Limb (tissue), 2 donors: Measurements from ENCODE around the gene SGMS1.
"Not testable (repeated sequence)": the region's sequence is repeated elsewhere in the genome, so short reads cannot be mapped to it uniquely, and the experiment has no call there.

ENCODE experiments used
- DNase-seq, 2 donors: peaks; one replicate each; pipeline ENCODE4 v3.0.0-alpha.2; 2016; ENCODE audit errors: extremely low spot score in 2 of 2

SGMS1 gene

GRCh38 chr10:50471583-50471975 lies 152.2 kb downstream of the SGMS1 start:
- no peak for DNase-seq

GRCh38 chr10:50470798-50471582 lies 152.8 kb downstream of the SGMS1 start:
- no peak for DNase-seq

GRCh38 chr10:50470345-50470744 lies 153.4 kb downstream of the SGMS1 start:
- no peak for DNase-seq

GRCh38 chr10:50469778-50470193 lies 154.0 kb downstream of the SGMS1 start:
- no peak for DNase-seq

- no peak for DNase-seq
These were observed 154.5 kb downstream of the SGMS1 start for GRCh38 chr10:50469288-50469687.

GRCh38 chr10:50467209-50467608 lies 156.5 kb downstream of the SGMS1 start:
- DNase-seq: no peak

- no peak for DNase-seq
These were observed 159.7 kb downstream of the SGMS1 start for GRCh38 chr10:50464004-50464409.

- DNase-seq: no peak
These were observed 161.9 kb downstream of the SGMS1 start for GRCh38 chr10:50461834-50462233.

- DNase-seq: no peak
These were observed 162.6 kb downstream of the SGMS1 start for GRCh38 chr10:50461123-50461522.

GRCh38 chr10:50456719-50457118 lies 167.0 kb downstream of the SGMS1 start:
- DNase-seq: no peak

GRCh38 chr10:50453940-50454339 lies 169.8 kb downstream of the SGMS1 start:
- no peak for DNase-seq

- no peak for DNase-seq
These were observed 171.2 kb downstream of the SGMS1 start for GRCh38 chr10:50452603-50453002.

GRCh38 chr10:50447691-50448090 lies 176.1 kb downstream of the SGMS1 start:
- DNase-seq: no peak

GRCh38 chr10:50445777-50446176 lies 178.0 kb downstream of the SGMS1 start:
- not testable (repeated sequence) for DNase-seq

GRCh38 chr10:50440489-50440888 lies 183.3 kb downstream of the SGMS1 start:
- DNase-seq: no peak

GRCh38 chr10:50439806-50440205 lies 183.9 kb downstream of the SGMS1 start:
- DNase-seq: no peak

- DNase-seq: no peak
These were observed 184.6 kb downstream of the SGMS1 start for GRCh38 chr10:50439187-50439586.

GRCh38 chr10:50438049-50438936 lies 185.5 kb downstream of the SGMS1 start:
- no peak for DNase-seq

GRCh38 chr10:50437248-50437647 lies 186.5 kb downstream of the SGMS1 start:
- no peak for DNase-seq

GRCh38 chr10:50436805-50437204 lies 187.0 kb downstream of the SGMS1 start:
- no peak for DNase-seq

GRCh38 chr10:50432211-50433009 lies 191.3 kb downstream of the SGMS1 start:
- no peak for DNase-seq

GRCh38 chr10:50431791-50432190 lies 192.0 kb downstream of the SGMS1 start:
- no peak for DNase-seq
